T-cell (primary cell): ENCODE results near the gene GIGYF2. TPM values are rescaled to one million over a fixed set of nuclear protein-coding genes. Genes with fewer than 3 reads are reported as not detected.

Experiments used
- ATAC-seq, 4 experiments: fragments of 200-7000 bp in 3 of 4; fragments of 150-1000 bp in 1 of 4; cut with Tn5 transposase; replicated peaks in 1 of 4; 1 replicate in 3 of 4; 2 replicates in 1 of 4; pipeline ENCODE4 v1.10.0; 2021; ENCODE audit warnings: moderate library complexity in 3 of 4, mild to moderate bottlenecking in 2 of 4, moderate number of reproducible peaks in 1 of 4
- CTCF ChIA-PET, 2 donors: fragments of 300-600 bp; sonication (Branson Sonifier 250); formaldehyde crosslinking; loops; one replicate each; lab custom pipeline; 2022; ENCODE audit warnings: antibody characterized with exemption in 2 of 2; lab: Charles Lee
- POLR2A ChIA-PET, 2 donors: fragments of 300-600 bp; sonication (Branson Sonifier 250); formaldehyde crosslinking; loops; one replicate each; lab custom pipeline; 2022; ENCODE audit warnings: antibody characterized with exemption in 2 of 2; lab: Charles Lee
- DNase-seq, 35 experiments: peaks; one replicate each; pipeline versions ENCODE4 v3.0.0 to v3.0.0-alpha.2; 2013 to 2023
- H3K27ac ChIP-seq: one replicate; pipeline ENCODE4 v1.5.1; 2013; ENCODE audit warnings: low read length
- H3K27me3 ChIP-seq, 2 experiments: replicated peaks in 1 of 2; 1 replicate in 1 of 2; 2 replicates in 1 of 2; pipeline versions ENCODE4 v1.6.1 to v1.7.0; 2013; ENCODE audit warnings: low read length in 1 of 2, mixed read lengths in 1 of 2; ENCODE audit not compliant: control insufficient read depth in 2 of 2, insufficient read depth in 2 of 2; ENCODE audit errors: extremely low read depth in 1 of 2
- H3K36me3 ChIP-seq, 2 donors: 1 replicate in 1 of 2; 2 replicates in 1 of 2; pipeline versions ENCODE4 v1.6.1 to v1.7.0; 2013; ENCODE audit warnings: low read length in 1 of 2; ENCODE audit not compliant: control insufficient read depth in 2 of 2, insufficient read depth in 1 of 2; ENCODE audit errors: extremely low read depth in 1 of 2
- H3K4me1 ChIP-seq, 2 experiments: 1 replicate in 1 of 2; 2 replicates in 1 of 2; pipeline versions ENCODE4 v1.6.1 to v1.7.0; 2013; ENCODE audit warnings: low read length in 2 of 2, mixed read lengths in 1 of 2; ENCODE audit not compliant: insufficient read depth in 2 of 2, control insufficient read depth in 1 of 2; ENCODE audit errors: extremely low read depth in 1 of 2
- H3K4me3 ChIP-seq, 2 donors: 1 replicate in 1 of 2; 2 replicates in 1 of 2; pipeline versions ENCODE4 v1.5.1 to v1.7.0; 2013; ENCODE audit warnings: mild to moderate bottlenecking in 2 of 2, low read length in 1 of 2, moderate library complexity in 1 of 2; ENCODE audit not compliant: control insufficient read depth in 1 of 2; ENCODE audit errors: extremely low read depth in 1 of 2
- H3K9me3 ChIP-seq: 2 replicates; pipeline ENCODE4 v1.7.0; 2013
- H3K27ac Mint-ChIP-seq, 2 donors: one replicate each; pipeline ENCODE4 v1.8.0; 2020 to 2021; ENCODE audit warnings: mild to moderate bottlenecking in 2 of 2, mixed read lengths in 2 of 2
- H3K27me3 Mint-ChIP-seq, 2 donors: one replicate each; pipeline ENCODE4 v1.8.0; 2021 to 2022; ENCODE audit warnings: mixed read lengths in 2 of 2
- H3K36me3 Mint-ChIP-seq: one replicate; pipeline ENCODE4 v1.8.0; 2021; ENCODE audit warnings: mixed read lengths
- H3K4me1 Mint-ChIP-seq, 3 donors: one replicate each; pipeline ENCODE4 v1.8.0; 2020 to 2022; ENCODE audit warnings: mixed read lengths in 3 of 3, mild to moderate bottlenecking in 1 of 3
- H3K4me3 Mint-ChIP-seq, 3 donors: one replicate each; pipeline ENCODE4 v1.8.0; 2020 to 2022; ENCODE audit warnings: mild to moderate bottlenecking in 3 of 3, mixed read lengths in 3 of 3, moderate library complexity in 3 of 3
- H3K9me3 Mint-ChIP-seq, 3 donors: one replicate each; pipeline ENCODE4 v1.8.0; 2020 to 2022; ENCODE audit warnings: mixed read lengths in 3 of 3
- WGBS: methylation state at CpG from one replicate; pipeline ENCODE4 v1.1.5; 2013; ENCODE audit warnings: missing lambda C conversion rate; ENCODE audit not compliant: insufficient coverage; 5-methylcytosine and 5-hydroxymethylcytosine counted together
- total RNA-seq, 35 experiments: library from RNA in 6 of 35; stranded (reverse) in 6 of 35; fragments of 120-200 nt in 1 of 35; gene quantifications; one replicate each; pipeline versions ENCODE4 v1.2.1 to v1.2.4 and lab custom pipeline; 2013 to 2026

The GIGYF2 gene
- total RNA-seq, 5 donors from 2014 or later (not counting 1 experiment from before 2014, with no cell fraction given), result 57.8 to 76.8 (median 68.7) TPM

- 0% methylated on average over 11 of the region's 11 CpGs for WGBS
- H3K36me3 ChIP-seq, result peaks cover 0 to 4% of the 10 kb centered on the region in 2 donors
- no peaks in the 10 kb centered on the region for H3K9me3 ChIP-seq
- no peaks in the 10 kb centered on the region for H3K27me3 ChIP-seq
- Mint-ChIP-seq H3K27ac (peak overlapping the region; percentile 70 to 82), H3K9me3 (peaks cover 0 to 9% (median 3%) of the 10 kb centered on the region in 3 donors), H3K27me3 (no peaks in the 10 kb centered on the region), H3K4me3 (peak overlapping the region; percentile 89 to 93 (median 93)), H3K36me3 (peaks cover 19% of the 10 kb centered on the region), H3K4me1 (peaks cover 35 to 47% (median 39%) of the 10 kb centered on the region in 3 donors)
- peaks cover 26 to 34% of the 10 kb centered on the region in 2 experiments for H3K4me1 ChIP-seq
- H3K4me3 ChIP-seq, result peak overlapping the region; percentile 91 to 94
- POLR2A ChIA-PET, result interaction anchor here in 1 of 2 donors (0.7 kb wide), 1 partner anchor 19 kb away, joined by 3 read pairs; no protein-coding TSS in a partner anchor
- ATAC-seq (no peak), DNase-seq (peak in 4 of 35 experiments; percentile 3 to 8 (median 6))
- peak overlapping the region; percentile 72 for H3K27ac ChIP-seq
- CTCF ChIA-PET, result no interaction called here
Observed at GRCh38 chr2:232697807-232698110, 628 bp downstream of the GIGYF2 start.

DNA sequence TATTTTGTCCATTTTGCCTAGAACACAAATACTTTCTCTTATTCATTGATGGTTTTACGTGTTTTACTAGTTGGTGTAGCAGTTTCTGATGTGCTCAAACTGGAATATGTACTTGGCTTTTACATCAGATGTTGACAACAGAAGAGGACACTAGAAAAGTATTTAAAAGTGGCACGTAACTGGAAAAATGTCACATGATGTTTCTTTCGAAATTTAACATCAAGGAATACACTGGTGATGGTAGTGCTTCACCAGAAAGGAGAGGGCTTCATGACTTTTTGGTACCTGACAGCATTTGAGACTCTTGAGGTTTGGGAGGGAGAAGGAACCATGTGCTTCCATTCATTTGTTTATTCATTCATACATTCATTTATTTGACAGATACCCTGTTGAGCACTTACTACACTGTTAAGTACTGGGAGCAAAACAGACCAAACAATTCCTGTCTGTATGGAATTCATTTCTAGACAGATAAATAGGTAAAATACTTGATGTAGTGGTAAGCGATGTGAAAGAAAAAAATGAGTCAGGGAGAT is 1.5 kb downstream of the GIGYF2 start:
- 33% methylated on average over 1 of the region's 4 CpGs for WGBS
- Histone ChIP-seq H3K36me3 (peaks cover 2 to 6% of the 10 kb centered on the region in 2 donors), H3K9me3 (no peaks in the 10 kb centered on the region), H3K27me3 (no peaks in the 10 kb centered on the region), H3K4me3 (peak overlapping the region; percentile 91 to 94), H3K27ac (no peak overlapping the region), H3K4me1 (peaks cover 26 to 34% of the 10 kb centered on the region in 2 experiments)
- ChIA-PET CTCF (no interaction called here), POLR2A (no interaction called here)
- Mint-ChIP-seq H3K4me1 (peaks cover 39 to 52% (median 42%) of the 10 kb centered on the region in 3 donors), H3K9me3 (peaks cover 0 to 9% (median 3%) of the 10 kb centered on the region in 3 donors), H3K36me3 (peaks cover 22% of the 10 kb centered on the region), H3K27me3 (no peaks in the 10 kb centered on the region), H3K4me3 (peak overlapping the region; percentile 89 to 93 (median 93)), H3K27ac (peak overlapping the region in 1 of 2 donors; percentile 82)
- ATAC-seq, result no peak
- DNase-seq, result no peak

- Histone ChIP-seq H3K27me3 (no peaks in the 10 kb centered on the region), H3K9me3 (no peaks in the 10 kb centered on the region), H3K4me1 (peaks cover 26 to 34% of the 10 kb centered on the region in 2 experiments), H3K36me3 (peaks cover 4 to 10% of the 10 kb centered on the region in 2 donors), H3K4me3 (no peak overlapping the region), H3K27ac (no peak overlapping the region)
- Mint-ChIP-seq H3K27me3 (no peaks in the 10 kb centered on the region), H3K36me3 (peaks cover 27% of the 10 kb centered on the region), H3K4me3 (peak overlapping the region; percentile 89 to 93 (median 93)), H3K9me3 (peaks cover 0 to 9% (median 3%) of the 10 kb centered on the region in 3 donors), H3K4me1 (peaks cover 44 to 56% (median 47%) of the 10 kb centered on the region in 3 donors), H3K27ac (peak overlapping the region in 1 of 2 donors; percentile 82)
- ChIA-PET CTCF (no interaction called here), POLR2A (no interaction called here)
- WGBS, result 95% methylated on average over 2 of the region's 2 CpGs
- DNase-seq (no peak), ATAC-seq (no peak)
Observed at GRCh38 chr2:232699110-232699509, 2.0 kb downstream of the GIGYF2 start.

DNA sequence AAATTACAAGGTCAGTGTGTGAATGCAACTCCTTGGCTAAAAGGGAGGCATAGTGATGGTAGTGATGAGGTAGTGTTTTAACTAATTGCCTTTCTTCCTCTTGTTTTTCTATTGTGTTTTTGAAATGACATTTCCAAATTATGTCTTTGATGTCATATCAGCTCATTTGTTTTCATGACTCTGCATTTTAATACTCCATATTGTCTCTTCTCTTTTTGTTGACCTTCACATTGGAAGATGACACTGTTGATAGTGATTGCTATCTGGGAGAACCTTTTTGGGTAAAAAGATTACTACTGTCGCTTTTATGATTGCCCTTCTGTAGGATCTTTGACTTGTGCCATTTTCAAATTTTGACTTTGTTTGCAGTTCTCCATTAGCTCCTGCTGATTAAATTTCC is 3.0 kb downstream of the GIGYF2 start:
- peak overlapping the region in 2 of 3 donors; percentile 46 to 93 for H3K4me3 Mint-ChIP-seq
- ChIA-PET CTCF (interaction anchor here in 1 of 2 donors (0.6 kb wide), 1 partner anchor 133 kb away, joined by 3 read pairs; no protein-coding TSS in a partner anchor), POLR2A (no interaction called here)

DNA sequence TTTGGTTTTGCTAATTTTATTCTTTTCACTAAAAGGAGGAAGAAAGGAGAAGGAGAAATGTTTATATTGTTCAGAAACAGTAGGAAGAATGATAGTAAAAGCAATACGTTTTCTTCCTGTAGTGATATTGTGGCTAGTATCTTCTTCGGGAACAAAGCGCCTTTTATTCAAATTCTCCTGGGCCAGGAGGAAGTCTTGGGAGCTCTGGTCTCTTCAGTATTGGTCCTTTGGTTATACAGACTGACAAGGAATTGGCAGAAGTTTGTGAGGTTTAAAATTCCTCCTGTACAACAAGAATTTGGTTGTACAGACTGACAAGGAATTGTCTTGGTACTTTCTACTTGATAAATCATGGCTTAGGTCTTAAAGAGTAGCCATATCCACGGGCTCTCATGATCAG is 9.9 kb downstream of the GIGYF2 start:
- Mint-ChIP-seq H3K4me1 (peaks cover 20 to 31% (median 31%) of the 10 kb centered on the region in 3 donors), H3K9me3 (no peaks in the 10 kb centered on the region), H3K27me3 (no peaks in the 10 kb centered on the region), H3K27ac (no peak overlapping the region), H3K36me3 (peaks cover 38% of the 10 kb centered on the region), H3K4me3 (no peak overlapping the region)
- DNase-seq (no peak), ATAC-seq (no peak)
- Histone ChIP-seq H3K9me3 (no peaks in the 10 kb centered on the region), H3K4me1 (peaks cover 0 to 4% of the 10 kb centered on the region in 2 experiments), H3K27me3 (no peaks in the 10 kb centered on the region), H3K27ac (no peak overlapping the region), H3K4me3 (no peak overlapping the region), H3K36me3 (peaks cover 4 to 31% of the 10 kb centered on the region in 2 donors)
- 100% methylated on average over 1 of the region's 4 CpGs for WGBS
- ChIA-PET POLR2A (no interaction called here), CTCF (interaction anchor here (0.6 to 0.7 kb wide), 2 partner anchors 723 to 1014 kb away, joined by 3 to 5 read pairs; no protein-coding TSS in a partner anchor)

More for the DNA sequence above, 3.0 kb downstream of the GIGYF2 start:
- H3K9me3 Mint-ChIP-seq, result peaks cover 0 to 3% (median 3%) of the 10 kb centered on the region in 3 donors
- Histone ChIP-seq H3K9me3 (no peaks in the 10 kb centered on the region), H3K4me1 (peaks cover 26 to 34% of the 10 kb centered on the region in 2 experiments), H3K4me3 (no peak overlapping the region), H3K36me3 (peaks cover 4 to 15% of the 10 kb centered on the region in 2 donors), H3K27ac (no peak overlapping the region), H3K27me3 (no peaks in the 10 kb centered on the region)
- peaks cover 33% of the 10 kb centered on the region for H3K36me3 Mint-ChIP-seq
- ATAC-seq (no peak), DNase-seq (no peak)
- H3K27me3 Mint-ChIP-seq, result no peaks in the 10 kb centered on the region
- H3K4me1 Mint-ChIP-seq, result peaks cover 44 to 60% (median 50%) of the 10 kb centered on the region in 3 donors
- H3K27ac Mint-ChIP-seq, result peak overlapping the region in 1 of 2 donors; percentile 39
- no CpG with 5 or more reads among the region's 1 CpG for WGBS

DNA sequence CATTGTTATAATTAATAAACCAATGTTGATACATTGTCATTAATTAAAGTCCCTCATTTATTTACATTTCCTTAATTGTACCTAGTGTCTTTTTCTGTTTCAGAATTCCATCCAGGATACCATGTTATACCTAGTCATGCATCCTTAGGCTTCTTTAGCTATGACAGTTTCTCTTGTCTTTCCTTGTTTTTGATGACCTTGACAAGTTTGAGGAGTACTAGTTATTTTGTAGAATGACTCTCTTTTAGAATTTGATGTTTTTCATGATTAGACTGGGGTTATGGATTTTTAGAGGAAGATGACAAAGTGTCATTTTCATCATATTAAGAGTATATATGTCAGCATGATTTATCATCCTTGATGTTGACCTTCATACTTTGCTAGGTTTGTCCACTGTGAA is 16.4 kb downstream of the GIGYF2 start:
- ATAC-seq (no peak), DNase-seq (no peak)
- peaks cover 35 to 42% (median 40%) of the 10 kb centered on the region in 3 donors for H3K4me1 Mint-ChIP-seq
- Histone ChIP-seq H3K27me3 (no peaks in the 10 kb centered on the region), H3K9me3 (no peaks in the 10 kb centered on the region), H3K4me1 (no peaks in the 10 kb centered on the region), H3K36me3 (peaks cover 10 to 20% of the 10 kb centered on the region in 2 donors), H3K4me3 (no peak overlapping the region), H3K27ac (no peak overlapping the region)
- H3K4me3 Mint-ChIP-seq, result no peak overlapping the region
- H3K27me3 Mint-ChIP-seq, result no peaks in the 10 kb centered on the region
- ChIA-PET CTCF (interaction anchor here (0.6 to 0.7 kb wide), 2 partner anchors 27 to 258 kb away, joined by 3 to 6 read pairs; no protein-coding TSS in a partner anchor), POLR2A (interaction anchor here in 1 of 2 donors (0.5 kb wide), 1 partner anchor 91 kb away, joined by 6 read pairs; no protein-coding TSS in a partner anchor)
- no peak overlapping the region for H3K27ac Mint-ChIP-seq
- no peaks in the 10 kb centered on the region for H3K9me3 Mint-ChIP-seq
- peaks cover 41% of the 10 kb centered on the region for H3K36me3 Mint-ChIP-seq
